HFF-Myc (cell line): Measurements from ENCODE around the gene PCDH7.

Source experiments
- DNase-seq: peaks from one replicate; pipeline ENCODE4 v3.0.0-alpha.2; 2011; ENCODE audit warnings: low read depth; ENCODE audit errors: extremely low read depth
- H3K4me3 ChIP-seq: replicated peaks from 2 replicates; pipeline ENCODE4 v1.5.1; 2011; ENCODE audit warnings: low read depth, mild to moderate bottlenecking, control low read depth, low read length
- TF ChIP-seq, protein P1 (sequence below): IDR thresholded peaks from 2 replicates; pipeline ENCODE4 v1.5.1; 2012; ENCODE audit warnings: mild to moderate bottlenecking, low read depth, low read length, control low read depth; ENCODE audit errors: missing control alignments

PCDH7 gene

DNA sequence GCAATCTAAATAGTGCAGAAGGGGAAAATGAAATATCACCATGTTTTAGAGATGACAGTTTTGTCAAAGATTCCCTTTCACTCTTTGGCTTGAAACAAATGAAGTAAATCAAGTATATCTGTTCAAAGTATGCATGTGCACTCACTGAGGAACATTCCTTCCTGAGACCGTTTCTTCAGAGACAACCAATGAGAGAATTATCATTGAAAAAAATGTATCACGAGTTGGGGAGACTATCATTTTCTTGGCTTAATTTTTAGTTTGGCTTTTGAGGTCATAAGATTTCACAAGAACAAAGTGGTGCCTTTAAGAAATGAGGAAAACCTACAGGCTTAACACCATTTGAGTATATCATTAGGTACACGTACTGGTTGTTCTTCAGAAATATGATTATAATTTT, 56.3 kb downstream of the PCDH7 start:
- no peak for DNase-seq
- no peak overlapping the region for H3K4me3 ChIP-seq
- TF ChIP-seq, protein P1, sequence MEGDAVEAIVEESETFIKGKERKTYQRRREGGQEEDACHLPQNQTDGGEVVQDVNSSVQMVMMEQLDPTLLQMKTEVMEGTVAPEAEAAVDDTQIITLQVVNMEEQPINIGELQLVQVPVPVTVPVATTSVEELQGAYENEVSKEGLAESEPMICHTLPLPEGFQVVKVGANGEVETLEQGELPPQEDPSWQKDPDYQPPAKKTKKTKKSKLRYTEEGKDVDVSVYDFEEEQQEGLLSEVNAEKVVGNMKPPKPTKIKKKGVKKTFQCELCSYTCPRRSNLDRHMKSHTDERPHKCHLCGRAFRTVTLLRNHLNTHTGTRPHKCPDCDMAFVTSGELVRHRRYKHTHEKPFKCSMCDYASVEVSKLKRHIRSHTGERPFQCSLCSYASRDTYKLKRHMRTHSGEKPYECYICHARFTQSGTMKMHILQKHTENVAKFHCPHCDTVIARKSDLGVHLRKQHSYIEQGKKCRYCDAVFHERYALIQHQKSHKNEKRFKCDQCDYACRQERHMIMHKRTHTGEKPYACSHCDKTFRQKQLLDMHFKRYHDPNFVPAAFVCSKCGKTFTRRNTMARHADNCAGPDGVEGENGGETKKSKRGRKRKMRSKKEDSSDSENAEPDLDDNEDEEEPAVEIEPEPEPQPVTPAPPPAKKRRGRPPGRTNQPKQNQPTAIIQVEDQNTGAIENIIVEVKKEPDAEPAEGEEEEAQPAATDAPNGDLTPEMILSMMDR = no peak

GRCh38 chr4:30776921-30777415, 56.8 kb downstream of the PCDH7 start:
- H3K4me3 ChIP-seq = no peak overlapping the region
- no peak for DNase-seq
- TF ChIP-seq, protein P1 = no peak
